Skeletal muscle cell (primary cell): ENCODE measurements around the gene TRIM9.
"Not testable (repeated sequence)": the region's sequence is repeated elsewhere in the genome, so short reads cannot be mapped to it uniquely, and the experiment has no call there.

ENCODE experiments used
- DNase-seq: peaks from one replicate; pipeline ENCODE4 v3.0.0-alpha.2; 2010; ENCODE audit warnings: low read depth
- H3K4me3 ChIP-seq: 2 replicates; pipeline ENCODE4 v1.5.1; 2011; ENCODE audit warnings: low read depth, mild to moderate bottlenecking, control low read depth, low read length, moderate library complexity

TRIM9 gene

GRCh38 chr14:50944647-50945413, 150.1 kb downstream of the TRIM9 start:
- no peak for DNase-seq
- peak overlapping the region; percentile 73 for H3K4me3 ChIP-seq

DNA sequence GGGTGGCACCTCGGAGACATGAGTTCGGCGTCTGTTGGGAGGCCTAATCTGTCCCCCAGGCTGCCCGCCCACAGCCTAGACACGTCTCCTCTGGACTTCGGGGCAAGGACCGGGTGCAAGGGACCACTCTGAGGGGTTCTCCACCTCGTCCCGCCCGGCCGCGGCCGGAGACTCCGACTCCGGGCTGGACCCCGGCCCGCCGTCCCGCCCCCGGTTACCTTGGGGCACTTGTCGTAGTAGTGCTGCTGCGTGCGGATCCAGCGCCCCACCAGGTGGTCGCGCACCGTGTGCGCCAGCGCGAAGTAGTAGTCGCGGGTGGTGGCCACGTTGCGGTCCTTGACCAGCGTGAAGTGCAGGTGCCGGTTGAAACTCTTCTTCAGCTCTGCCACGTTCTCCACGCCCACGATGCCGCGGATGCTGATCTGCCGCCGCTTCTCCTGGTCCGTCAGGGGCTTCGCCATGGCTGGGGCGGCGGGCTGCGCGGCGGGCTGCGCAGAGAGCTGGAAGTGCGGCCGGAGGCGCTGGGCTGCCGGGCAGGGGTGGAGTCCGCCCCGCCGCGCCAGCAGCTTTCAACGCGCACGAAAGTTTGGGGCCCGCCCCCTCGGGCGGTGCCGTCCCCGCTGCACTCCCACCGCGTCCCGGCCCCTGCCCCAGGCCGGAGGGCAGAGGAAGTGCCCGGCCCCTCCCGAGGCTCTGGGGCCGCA, 150.8 kb downstream of the TRIM9 start, which contains the start of gene PYGL:
TSS of gene PYGL (minus strand) at position 541 of the 704 bp plus-strand sequence. CDS start at position 461, 80 bp downstream.
- no peak for DNase-seq
- peak within 1 kb of the TSS; percentile 73 for H3K4me3 ChIP-seq

DNA sequence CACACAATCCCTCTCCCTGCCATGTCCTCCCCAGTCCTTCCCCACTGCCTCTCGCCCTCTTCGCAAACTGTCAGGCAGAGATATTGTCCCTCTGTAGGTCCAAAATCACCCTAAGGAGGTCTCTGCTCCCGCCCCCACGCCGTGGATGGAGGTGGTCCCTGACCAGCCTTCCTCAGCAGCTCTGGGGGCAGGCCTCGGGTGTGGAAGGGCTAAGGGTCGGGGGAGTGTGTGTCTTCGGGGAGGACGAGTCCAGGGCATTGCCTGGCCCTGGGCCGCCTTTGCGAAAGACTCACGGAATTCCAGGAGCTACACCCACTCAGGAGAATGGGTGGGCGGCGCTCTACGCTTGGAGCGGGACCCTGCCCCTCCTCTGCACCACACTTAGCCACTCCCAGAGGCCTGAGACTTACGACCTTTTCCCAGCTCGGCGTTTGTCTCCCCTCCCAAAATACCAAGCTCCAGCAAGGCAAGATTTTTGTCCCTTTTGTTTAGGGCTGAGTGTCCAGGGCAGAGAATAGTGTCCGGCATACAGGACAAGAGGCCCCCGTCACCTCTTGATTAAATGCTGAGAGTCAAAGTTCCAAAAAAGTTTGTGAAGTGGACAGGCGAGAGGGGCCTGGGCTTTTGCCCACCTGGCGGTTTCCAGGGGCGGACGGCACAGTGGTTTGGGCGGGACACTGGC, 151.5 kb downstream of the TRIM9 start:
- DNase-seq: no peak
- H3K4me3 ChIP-seq: peak overlapping the region; percentile 73

GRCh38 chr14:50941638-50942037, 153.3 kb downstream of the TRIM9 start:
- DNase-seq, H3K4me3 ChIP-seq: not testable (repeated sequence)

DNA sequence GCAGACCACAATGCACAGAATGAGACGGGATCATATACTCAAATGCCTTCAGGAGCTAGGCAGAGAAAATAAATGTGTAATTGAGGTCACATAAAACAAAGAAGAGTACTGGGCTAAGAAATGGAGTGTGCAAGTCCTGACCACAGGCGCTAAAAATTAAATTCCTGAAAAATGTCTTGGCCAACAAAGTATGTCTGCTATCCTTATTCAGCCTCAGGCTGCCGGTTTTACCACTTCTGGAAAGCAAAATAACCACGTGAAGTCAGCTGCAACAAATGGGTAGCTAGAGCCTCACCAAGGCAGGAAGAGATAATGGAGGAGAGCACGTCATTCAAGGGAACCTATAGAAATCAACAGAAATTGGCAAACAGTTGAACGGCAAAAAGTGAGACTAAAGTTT, 153.8 kb downstream of the TRIM9 start:
- H3K4me3 ChIP-seq: no peak overlapping the region
- DNase-seq: no peak

- no peak for DNase-seq
- no peak overlapping the region for H3K4me3 ChIP-seq
Observed at GRCh38 chr14:50937800-50938199, 157.1 kb downstream of the TRIM9 start.

GRCh38 chr14:50937325-50937724, 157.6 kb downstream of the TRIM9 start:
- no peak for DNase-seq
- no peak overlapping the region for H3K4me3 ChIP-seq

DNA sequence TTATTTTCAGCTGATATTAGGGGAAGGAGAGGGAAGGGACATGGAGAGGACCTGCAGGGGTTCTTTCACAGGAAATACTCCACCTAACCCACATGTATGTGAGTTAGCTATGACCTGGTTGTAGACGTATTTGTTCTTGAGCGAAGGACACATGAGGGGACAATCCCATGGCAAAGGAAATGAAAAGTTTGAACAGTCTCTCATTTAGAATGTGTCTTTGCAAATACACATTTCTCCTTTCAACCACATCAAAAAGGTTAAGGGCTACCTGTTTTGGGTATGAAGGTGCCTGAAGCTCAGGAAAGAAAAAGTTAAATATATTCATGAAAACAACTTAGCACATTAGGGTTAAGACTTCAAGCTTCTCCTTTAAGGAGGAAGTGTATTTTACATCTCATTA, 158.0 kb downstream of the TRIM9 start:
- no peak for DNase-seq
- no peak overlapping the region for H3K4me3 ChIP-seq

- H3K4me3 ChIP-seq: no peak overlapping the region
- no peak for DNase-seq
Observed at GRCh38 chr14:50936016-50936340, 158.9 kb downstream of the TRIM9 start.

DNA sequence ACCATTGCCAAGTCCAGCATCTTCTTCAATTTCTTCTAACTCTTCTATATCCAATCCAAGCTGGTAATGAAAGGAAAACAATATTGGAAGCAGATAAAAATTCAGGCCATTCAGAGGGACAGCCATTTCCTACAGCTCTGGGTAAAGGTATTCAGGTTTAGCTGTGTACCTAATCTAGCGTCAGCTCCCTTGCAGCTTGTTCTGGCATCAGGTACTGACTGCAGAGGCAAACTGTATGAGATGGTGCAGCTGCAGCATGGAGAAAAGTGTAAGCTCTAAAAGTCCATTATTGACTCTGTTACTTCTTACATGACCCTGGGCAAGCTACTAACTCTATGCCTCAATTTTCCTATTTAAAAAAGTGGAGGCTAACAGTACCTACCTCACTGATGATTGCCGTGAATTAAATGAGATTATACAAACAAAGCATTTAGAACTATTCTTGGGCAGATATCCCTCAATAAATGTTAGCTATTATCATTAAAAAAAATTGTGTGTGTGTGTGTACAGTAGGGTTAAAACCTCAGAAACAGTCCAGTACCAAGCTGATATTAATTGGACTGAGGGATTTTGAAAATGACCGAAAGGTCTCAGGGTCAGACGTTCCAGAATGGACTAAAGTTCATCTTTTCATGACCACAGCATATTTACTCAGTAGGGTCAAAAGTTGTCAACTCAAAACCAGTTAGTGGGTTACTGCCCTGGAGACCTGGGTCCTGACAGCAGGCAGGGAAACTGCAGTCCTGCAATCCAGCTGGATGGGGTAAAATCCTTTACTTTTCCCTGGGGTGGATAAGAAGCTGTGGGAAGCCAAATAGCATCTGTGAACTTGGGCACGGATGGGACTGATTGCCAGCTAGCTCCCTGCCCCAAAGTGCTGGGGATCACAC, 159.5 kb downstream of the TRIM9 start:
- no peak overlapping the region for H3K4me3 ChIP-seq
- DNase-seq: no peak

GRCh38 chr14:50932592-50933495, 162.1 kb downstream of the TRIM9 start:
- H3K4me3 ChIP-seq: no peak overlapping the region
- no peak for DNase-seq

DNA sequence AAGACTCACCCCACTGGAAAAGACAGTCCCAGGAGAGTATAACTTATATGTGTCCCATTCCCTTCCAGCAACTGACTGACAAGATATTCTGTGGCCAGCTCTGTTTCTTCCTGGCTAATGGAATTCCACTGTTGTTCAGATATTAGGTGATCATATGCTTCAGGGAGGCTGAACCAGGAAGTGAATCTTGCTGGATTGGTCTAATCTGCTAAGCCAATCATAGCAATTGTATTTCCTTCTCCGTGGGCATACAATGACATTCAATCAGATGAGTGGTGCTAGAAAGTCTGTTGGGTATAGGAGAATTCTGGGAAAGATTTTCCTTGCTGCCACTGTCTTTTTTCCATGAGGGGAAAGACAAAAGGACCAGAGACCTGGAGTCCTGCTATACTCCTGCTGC, 162.7 kb downstream of the TRIM9 start:
- DNase-seq: no peak
- H3K4me3 ChIP-seq: no peak overlapping the region

- no peak overlapping the region for H3K4me3 ChIP-seq
- no peak for DNase-seq
Observed at GRCh38 chr14:50931559-50931958, 163.3 kb downstream of the TRIM9 start.

DNA sequence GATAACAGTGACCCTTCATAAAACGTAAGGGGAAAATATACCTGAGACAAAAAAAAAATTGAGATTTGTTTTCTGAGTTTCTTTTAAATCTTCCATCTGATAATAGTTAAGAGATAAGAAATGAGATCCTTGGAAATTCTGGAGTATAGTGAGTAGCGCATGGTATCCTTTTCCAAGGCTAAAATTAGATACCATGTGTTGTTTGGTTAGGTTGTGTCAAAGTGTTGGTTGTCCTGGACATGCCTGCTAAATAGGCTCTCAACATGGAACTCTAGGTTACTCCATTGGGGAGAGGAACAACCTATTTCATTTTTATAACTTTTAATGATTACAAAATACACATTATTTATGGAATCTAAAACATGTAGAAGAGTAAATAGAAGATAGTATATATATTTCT, 165.4 kb downstream of the TRIM9 start:
- H3K4me3 ChIP-seq: no peak overlapping the region
- no peak for DNase-seq

DNA sequence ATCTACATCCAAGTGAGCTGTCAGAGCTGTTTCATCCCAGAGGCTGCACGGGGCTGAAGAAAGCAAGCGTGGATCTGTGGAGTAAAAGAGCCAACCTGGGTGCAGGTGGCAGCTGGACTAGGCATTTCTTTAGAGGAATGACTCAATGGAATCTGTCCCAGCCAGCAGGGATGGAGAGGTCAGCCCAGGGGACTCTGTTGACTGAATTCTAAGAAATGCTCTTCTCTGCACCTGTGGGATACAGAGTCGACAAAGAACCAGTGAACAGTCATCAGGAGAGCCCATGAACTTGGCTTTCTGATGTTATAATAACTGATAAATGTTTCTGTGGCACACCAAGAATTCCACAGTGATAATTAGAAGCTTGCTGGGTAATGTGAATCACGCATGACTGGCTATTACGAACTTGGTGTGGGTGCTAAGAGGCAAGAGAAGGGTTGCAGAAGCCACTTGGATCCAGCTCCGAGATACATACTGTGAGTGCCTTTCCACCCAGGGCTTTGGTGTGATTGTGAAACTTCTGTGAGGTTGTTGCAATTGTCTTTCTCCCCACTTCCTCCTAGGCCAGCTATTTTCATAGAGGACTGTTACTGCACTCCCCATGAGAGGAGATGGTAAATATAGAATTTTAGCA, 166.8 kb downstream of the TRIM9 start:
- no peak for DNase-seq
- H3K4me3 ChIP-seq: no peak overlapping the region

GRCh38 chr14:50926851-50927386, 168.0 kb downstream of the TRIM9 start:
- no peak overlapping the region for H3K4me3 ChIP-seq
- no peak for DNase-seq
